GM10248 (cell line): ENCODE measurements around the gene PHACTR3.
A peak's percentile ranks its signal among the peaks of the same experiment; 100 is the strongest.
"Not testable (repeated sequence)": the region's sequence is repeated elsewhere in the genome, so short reads cannot be mapped to it uniquely, and the experiment has no call there.

Experiments
- CTCF ChIA-PET: fragments of 300-600 bp; sonication (Branson Sonifier 250); formaldehyde crosslinking; extraction: SDS; loops from one replicate; lab custom pipeline; 2021; ENCODE audit warnings: antibody characterized with exemption; lab: Yijun Ruan, JAX
- POLR2A ChIA-PET: fragments of 350-650 bp; sonication (Branson Sonifier 250); formaldehyde crosslinking; extraction: SDS; loops from one replicate; lab custom pipeline; 2020; ENCODE audit warnings: antibody characterized with exemption; lab: Yijun Ruan, JAX
- DNase-seq: peaks from one replicate; pipeline ENCODE4 v3.0.0; 2012; ENCODE audit errors: extremely low spot score
- CTCF ChIP-seq: IDR thresholded peaks from 2 replicates; pipeline ENCODE4 v1.5.1; 2012; ENCODE audit warnings: mild to moderate bottlenecking, low read depth; ENCODE audit errors: extremely low read depth, missing control alignments, control extremely low read depth

Gene PHACTR3

DNA sequence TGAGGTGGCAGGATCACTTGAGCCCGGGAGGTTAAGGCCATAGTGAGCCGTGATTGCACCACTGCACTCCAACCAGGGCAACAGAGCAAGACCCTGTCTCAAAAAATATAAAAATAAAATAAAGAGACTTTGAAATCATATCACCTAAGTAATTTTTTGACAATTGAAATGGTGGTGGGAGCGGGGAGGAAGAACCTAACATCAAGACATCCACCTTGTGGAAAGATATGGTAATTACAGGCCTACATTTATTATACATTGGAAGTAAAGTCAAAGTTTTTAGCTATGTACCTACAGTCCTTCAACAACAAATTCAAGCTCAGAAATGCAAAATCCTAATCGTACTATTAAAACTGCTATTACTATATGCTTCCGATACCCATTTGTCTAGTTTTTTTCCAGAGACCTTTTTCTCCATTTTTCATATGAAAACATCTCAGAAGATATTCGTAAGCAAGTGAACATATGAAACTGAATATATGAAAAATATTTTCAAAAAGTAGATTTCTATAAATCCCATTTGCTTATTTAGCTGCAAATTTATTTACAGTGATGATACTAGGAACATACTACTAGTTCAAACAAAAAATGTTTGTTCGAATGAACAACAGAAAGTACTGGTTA, 245.8 kb downstream of the PHACTR3 start:
- POLR2A ChIA-PET = no interaction called here
- peak; percentile 45 for TF ChIP-seq CTCF
- CTCF ChIA-PET = interaction anchor here (0.8 to 9.2 kb wide), 14 partner anchors 10 to 85 kb away, joined by 3 to 89 read pairs (median 4); no protein-coding TSS in a partner anchor
- no peak for DNase-seq

DNA sequence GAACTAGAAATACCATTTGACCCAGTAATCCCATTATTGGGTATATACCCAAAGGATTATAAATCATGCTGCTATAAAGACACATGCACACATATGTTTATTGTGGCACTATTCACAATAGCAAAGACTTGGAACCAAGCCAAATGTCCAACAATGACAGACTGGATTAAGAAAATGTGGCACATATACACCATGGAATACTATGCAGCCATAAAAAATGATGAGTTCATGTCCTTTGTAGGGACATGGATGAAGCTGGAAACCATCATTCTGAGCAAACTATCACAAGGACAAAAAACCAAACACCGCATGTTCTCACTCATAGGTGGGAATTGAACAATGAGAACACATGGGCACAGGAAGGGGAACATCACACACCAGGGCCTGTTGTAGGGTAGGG, 252.2 kb downstream of the PHACTR3 start:
- CTCF ChIA-PET, POLR2A ChIA-PET, DNase-seq: not testable (repeated sequence)

- POLR2A ChIA-PET, CTCF ChIA-PET, DNase-seq: not testable (repeated sequence)
Observed at GRCh38 chr20:59856941-59857340, 252.6 kb downstream of the PHACTR3 start.

DNA sequence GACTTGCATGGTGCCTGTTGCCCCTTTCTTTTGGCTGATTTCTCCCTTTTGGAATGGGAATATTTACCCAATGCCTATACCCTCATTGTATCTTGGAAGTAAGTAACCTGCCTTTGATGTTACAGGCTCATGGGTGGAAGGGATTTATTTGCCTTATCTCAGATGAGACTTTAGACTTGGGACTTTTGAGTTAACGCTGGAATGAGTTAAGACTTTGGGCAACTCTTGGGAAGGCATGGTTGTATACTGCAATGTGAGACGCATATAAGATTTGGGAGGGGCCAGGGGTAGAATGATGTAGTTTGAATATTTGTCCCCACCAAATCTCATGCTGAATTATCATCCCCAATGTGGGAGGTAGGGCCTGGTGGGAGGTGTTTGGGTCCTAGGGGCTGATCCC, 253.6 kb downstream of the PHACTR3 start:
- ChIA-PET CTCF (no interaction called here), POLR2A (no interaction called here)
- no peak for DNase-seq
- no peak for TF ChIP-seq CTCF

DNA sequence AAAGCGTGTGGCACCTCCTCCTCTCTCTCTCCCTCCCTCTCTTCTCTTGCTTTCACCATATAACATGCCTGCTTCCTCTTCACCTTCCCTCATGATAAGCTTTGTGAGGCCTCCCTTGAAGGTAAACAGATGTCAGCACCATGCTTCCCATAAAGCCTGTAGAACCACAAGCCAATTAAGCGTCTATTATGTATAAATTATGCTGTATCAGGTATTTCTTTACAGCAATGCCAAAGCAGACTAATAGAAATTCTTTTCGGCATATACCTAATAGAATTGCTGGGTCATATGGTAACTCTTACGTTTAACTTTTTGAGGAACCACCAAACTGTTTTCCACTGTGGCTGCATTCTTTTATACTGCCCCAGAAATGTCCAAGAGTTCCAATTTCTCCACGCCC, 254.1 kb downstream of the PHACTR3 start:
- CTCF ChIA-PET = no interaction called here
- POLR2A ChIA-PET = no interaction called here
- no peak for DNase-seq
- TF ChIP-seq CTCF = no peak

- DNase-seq = no peak
- CTCF ChIA-PET = interaction anchor here (1.2 kb wide), 1 partner anchor 11 kb away, joined by 4 read pairs; no protein-coding TSS in a partner anchor
- no peak for TF ChIP-seq CTCF
- POLR2A ChIA-PET = no interaction called here
Observed at GRCh38 chr20:59861401-59861800, 257.1 kb downstream of the PHACTR3 start.

DNA sequence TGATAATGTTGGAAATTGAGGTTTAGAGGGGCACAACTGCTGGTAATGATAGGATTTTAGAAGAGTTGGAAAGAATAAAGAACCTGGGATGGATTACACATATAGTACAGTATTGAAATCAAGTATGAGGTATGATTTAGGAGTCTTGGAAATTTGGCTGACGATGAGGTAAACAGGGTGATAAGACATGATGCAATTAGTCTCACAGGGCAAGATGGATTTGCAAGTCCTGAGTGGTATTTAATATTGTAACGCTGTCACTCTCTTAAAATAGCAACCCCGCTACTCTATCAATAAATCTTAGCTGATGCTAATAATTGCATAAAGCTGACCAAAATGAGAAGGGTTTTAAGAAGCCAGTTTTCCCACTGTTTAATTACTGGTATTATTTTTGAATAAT, 258.7 kb downstream of the PHACTR3 start:
- CTCF ChIA-PET = interaction anchor here (1.4 to 1.9 kb wide), 2 partner anchors 13 to 19 kb away, joined by 3 to 5 read pairs; no protein-coding TSS in a partner anchor
- POLR2A ChIA-PET = no interaction called here
- no peak for DNase-seq
- TF ChIP-seq CTCF = no peak

- no peak for DNase-seq
- POLR2A ChIA-PET = no interaction called here
- TF ChIP-seq CTCF = no peak
- CTCF ChIA-PET = interaction anchor here (1.2 to 1.9 kb wide), 2 partner anchors 12 to 15 kb away, joined by 3 to 5 read pairs; no protein-coding TSS in a partner anchor
Observed at GRCh38 chr20:59864726-59865125, 260.4 kb downstream of the PHACTR3 start.
